Left ventricle myocardium inferior (tissue), 1 donor: ENCODE results near the gene TCF12. TPM values are rescaled to one million over a fixed set of nuclear protein-coding genes. Genes with fewer than 3 reads are reported as not detected.
A peak's percentile ranks its signal among the peaks of the same experiment; 100 is the strongest.
"Not testable (repeated sequence)": the region's sequence is repeated elsewhere in the genome, so short reads cannot be mapped to it uniquely, and the experiment has no call there.

Experiments
- DNase-seq: peaks from one replicate; pipeline ENCODE4 v3.0.0-alpha.2; 2020
- H3K27ac ChIP-seq: fragments of 200-600 bp; replicated peaks from 2 replicates; pipeline ENCODE4 v1.8.0; 2021
- H3K27me3 ChIP-seq: fragments of 200-600 bp; 2 replicates; pipeline ENCODE4 v1.8.0; 2021; ENCODE audit warnings: low read depth
- H3K36me3 ChIP-seq: fragments of 200-600 bp; 2 replicates; pipeline ENCODE4 v1.8.0; 2021
- H3K4me1 ChIP-seq: fragments of 200-600 bp; 2 replicates; pipeline ENCODE4 v1.8.0; 2021
- H3K4me3 ChIP-seq: fragments of 200-600 bp; 2 replicates; pipeline ENCODE4 v1.8.0; 2021; ENCODE audit warnings: mild to moderate bottlenecking, moderate library complexity
- H3K9me3 ChIP-seq: fragments of 200-600 bp; replicated peaks from 2 replicates; pipeline ENCODE4 v1.8.0; 2021
- CTCF ChIP-seq: fragments of 200-600 bp; IDR thresholded peaks from 2 replicates; pipeline ENCODE4 v1.8.0; 2021; ENCODE audit warnings: antibody characterized with exemption, mild to moderate bottlenecking, borderline replicate concordance
- intact Hi-C: fragments of 100-400 bp; cut with micrococcal nuclease; formaldehyde crosslinking; loops from one replicate; pipeline ENCODE4 v1.11.0; 2022
- total RNA-seq: library from RNA; stranded (reverse); fragmentation: NEBNext Ultra II Directional; extraction: Animal tissue kit (Norgen Biotek cat#: 25700); gene quantifications from one replicate; pipeline ENCODE4 v1.2.1, GENCODE V29; 2021
- donor health status: DM: no; HTN: yes; CAD: no; lungs with severe emphysema.

TCF12 gene
- total RNA-seq, 1 donor from 2014 or later, result 52.1 TPM

GRCh38 chr15:57156210-57156884 lies 237.9 kb downstream of the TCF12 start:
- no peak for DNase-seq
- Histone ChIP-seq H3K36me3 (peaks cover 8% of the 10 kb centered on the region), H3K27me3 (no peaks in the 10 kb centered on the region), H3K4me1 (peaks cover 69% of the 10 kb centered on the region), H3K27ac (peak overlapping the region; percentile 84), H3K4me3 (no peak overlapping the region), H3K9me3 (peaks cover 14% of the 10 kb centered on the region)
- intact Hi-C loops, result no loop called here
- TF ChIP-seq CTCF, result no peak

GRCh38 chr15:57158589-57158988 lies 240.1 kb downstream of the TCF12 start:
- no peaks in the 10 kb centered on the region for H3K9me3 ChIP-seq
- intact Hi-C loops, result no loop called here
- H3K4me3 ChIP-seq, result no peak overlapping the region
- TF ChIP-seq CTCF, result no peak
- DNase-seq, result no peak
- H3K4me1 ChIP-seq, result peaks cover 57% of the 10 kb centered on the region
- H3K36me3 ChIP-seq, result no peaks in the 10 kb centered on the region
- no peaks in the 10 kb centered on the region for H3K27me3 ChIP-seq
- peak overlapping the region; percentile 84 for H3K27ac ChIP-seq

GRCh38 chr15:57158997-57159668 lies 240.7 kb downstream of the TCF12 start:
- peak overlapping the region; percentile 84 for H3K27ac ChIP-seq
- no peaks in the 10 kb centered on the region for H3K36me3 ChIP-seq
- TF ChIP-seq CTCF, result no peak
- DNase-seq, result no peak
- no peak overlapping the region for H3K4me3 ChIP-seq
- H3K9me3 ChIP-seq, result no peaks in the 10 kb centered on the region
- H3K4me1 ChIP-seq, result peaks cover 53% of the 10 kb centered on the region
- no peaks in the 10 kb centered on the region for H3K27me3 ChIP-seq
- intact Hi-C loops, result no loop called here

- no peak overlapping the region for H3K27ac ChIP-seq
- intact Hi-C loops, result no loop called here
Measured at GRCh38 chr15:57159767-57160166, 241.3 kb downstream of the TCF12 start.

GRCh38 chr15:57160823-57161560 lies 242.5 kb downstream of the TCF12 start:
- H3K27me3 ChIP-seq, result no peaks in the 10 kb centered on the region
- H3K36me3 ChIP-seq, result no peaks in the 10 kb centered on the region
- no peaks in the 10 kb centered on the region for H3K9me3 ChIP-seq
- H3K27ac ChIP-seq, result no peak overlapping the region
- H3K4me1 ChIP-seq, result peaks cover 40% of the 10 kb centered on the region
- no peak overlapping the region for H3K4me3 ChIP-seq
- no peak for DNase-seq
- TF ChIP-seq CTCF, result no peak
- intact Hi-C loops, result no loop called here

More at GRCh38 chr15:57159767-57160166, 241.3 kb downstream of the TCF12 start:
- Histone ChIP-seq H3K4me3 (no peak overlapping the region), H3K27me3 (no peaks in the 10 kb centered on the region), H3K9me3 (no peaks in the 10 kb centered on the region), H3K4me1 (peaks cover 51% of the 10 kb centered on the region), H3K36me3 (no peaks in the 10 kb centered on the region)
- no peak for DNase-seq
- TF ChIP-seq CTCF, result no peak

GRCh38 chr15:57164251-57164650 lies 245.8 kb downstream of the TCF12 start:
- intact Hi-C loops, H3K4me3 ChIP-seq, H3K4me1 ChIP-seq, H3K27me3 ChIP-seq, H3K9me3 ChIP-seq, DNase-seq, H3K27ac ChIP-seq: not testable (repeated sequence)
- H3K36me3 ChIP-seq, result peaks cover 13% of the 10 kb centered on the region
